GM18868 (cell line): ENCODE measurements around the gene BNC2.
A peak's percentile ranks its signal among the peaks of the same experiment; 100 is the strongest.

Source experiments
- ATAC-seq: cut with Tn5 transposase; IDR thresholded peaks from one replicate; pipeline ENCODE4 v1.9.1; 2021; ENCODE audit warnings: mild to moderate bottlenecking, moderate library complexity; ENCODE audit not compliant: unreplicated experiment

BNC2 gene

GRCh38 chr9:16431666-16432392, 438.6 kb downstream of the BNC2 start:
- ATAC-seq = no peak

GRCh38 chr9:16429671-16430070, 440.8 kb downstream of the BNC2 start:
- no peak for ATAC-seq

- no peak for ATAC-seq
Measured at GRCh38 chr9:16427873-16428427, 442.5 kb downstream of the BNC2 start.

GRCh38 chr9:16426716-16427115, 443.8 kb downstream of the BNC2 start:
- no peak for ATAC-seq

- no peak for ATAC-seq
Measured at GRCh38 chr9:16425562-16426231, 444.8 kb downstream of the BNC2 start.

- no peak for ATAC-seq
Measured at GRCh38 chr9:16422114-16422513, 448.4 kb downstream of the BNC2 start.

GRCh38 chr9:16421532-16421931, 448.9 kb downstream of the BNC2 start:
- ATAC-seq = no peak

- ATAC-seq = no peak
Measured at GRCh38 chr9:16419124-16419523, 451.3 kb downstream of the BNC2 start.

GRCh38 chr9:16418721-16419120, 451.7 kb downstream of the BNC2 start:
- no peak for ATAC-seq

- no peak for ATAC-seq
Measured at GRCh38 chr9:16417749-16418148, 452.7 kb downstream of the BNC2 start.

- ATAC-seq = peak; percentile 73
Measured at GRCh38 chr9:16417161-16417560, 453.3 kb downstream of the BNC2 start.

- no peak for ATAC-seq
Measured at GRCh38 chr9:16414451-16414850, 456.0 kb downstream of the BNC2 start.

- ATAC-seq = no peak
Measured at GRCh38 chr9:16413509-16414016, 456.9 kb downstream of the BNC2 start.

- no peak for ATAC-seq
Measured at GRCh38 chr9:16412740-16413139, 457.7 kb downstream of the BNC2 start.

- ATAC-seq = no peak
Measured at GRCh38 chr9:16411311-16411710, 459.2 kb downstream of the BNC2 start.

- no peak for ATAC-seq
Measured at GRCh38 chr9:16410601-16411280, 459.7 kb downstream of the BNC2 start.

- ATAC-seq = no peak
Measured at GRCh38 chr9:16407617-16408016, 462.9 kb downstream of the BNC2 start.

GRCh38 chr9:16406526-16407225, 463.8 kb downstream of the BNC2 start:
- ATAC-seq = no peak

GRCh38 chr9:16405421-16405820, 465.0 kb downstream of the BNC2 start:
- ATAC-seq = no peak

- no peak for ATAC-seq
Measured at GRCh38 chr9:16401701-16402100, 468.8 kb downstream of the BNC2 start.

GRCh38 chr9:16398691-16399090, 471.8 kb downstream of the BNC2 start:
- ATAC-seq = no peak
